ENCODE data around the gene USP7.
"Not testable (repeated sequence)": the region's sequence is repeated elsewhere in the genome, so short reads cannot be mapped to it uniquely, and the experiment has no call there.

The USP7 gene

DNA sequence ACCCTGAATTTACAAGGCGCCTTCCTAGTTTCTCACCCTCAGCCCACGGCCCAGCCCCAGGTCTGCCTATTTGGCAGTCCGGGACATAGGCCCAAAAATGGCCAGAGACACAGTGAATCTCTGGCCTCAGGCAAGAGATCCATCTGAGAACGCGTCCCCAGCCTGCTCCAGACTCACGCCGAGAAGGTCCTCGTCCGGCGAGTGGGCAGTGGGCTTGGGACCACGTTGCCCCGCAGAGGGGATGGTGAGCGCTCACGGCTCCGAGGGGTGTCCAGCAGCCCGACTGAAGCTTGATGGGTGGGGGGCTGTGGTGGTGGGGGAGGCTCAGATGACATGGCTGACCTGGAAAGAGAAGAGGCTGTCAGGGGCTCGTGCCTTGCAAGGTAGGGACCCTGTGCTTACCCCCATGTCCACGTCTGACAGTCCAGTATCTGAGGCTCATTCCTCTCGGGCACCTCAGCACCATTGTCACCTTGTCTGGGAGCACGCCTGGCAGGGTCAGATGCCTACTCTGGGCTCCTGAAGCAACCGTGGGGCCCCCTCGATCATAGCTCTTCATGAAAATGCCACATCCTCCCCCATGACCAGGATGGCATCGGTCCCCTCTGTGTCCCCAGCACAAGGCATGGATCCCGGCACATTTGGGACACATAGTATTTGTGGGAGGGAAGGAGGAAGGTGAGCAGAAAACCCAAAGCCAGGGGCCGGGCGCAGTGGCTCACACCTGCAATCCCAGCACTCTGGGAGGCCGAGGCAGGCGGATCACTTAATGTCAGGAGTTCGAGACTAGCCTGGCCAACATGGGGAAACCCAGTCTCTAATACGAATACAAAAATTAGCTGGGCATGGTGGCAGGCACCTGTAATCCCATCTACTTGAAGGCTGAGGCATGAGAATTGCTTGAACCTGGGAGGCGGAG, 104.5 kb downstream of the USP7 start:
- DNase-seq = no peak

DNA sequence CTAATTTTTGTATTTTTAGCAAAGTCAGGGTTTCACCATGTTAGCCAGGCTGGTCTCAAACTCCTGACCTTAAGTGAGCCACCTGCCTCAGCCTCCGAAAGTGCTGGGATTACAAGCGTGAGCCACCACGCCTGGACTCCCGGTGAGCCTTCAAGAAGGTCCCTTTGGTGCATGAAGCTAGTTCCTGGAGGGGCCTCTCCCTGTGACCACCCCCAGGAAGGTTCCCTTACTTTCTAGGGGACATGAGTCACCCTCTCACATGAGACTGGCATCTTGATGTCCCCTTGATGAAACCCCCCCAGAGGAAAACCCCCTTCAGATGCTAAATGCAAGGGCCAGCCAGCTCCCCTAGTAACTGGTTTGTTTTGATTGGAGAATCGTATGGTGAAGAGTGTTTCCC, 107.7 kb downstream of the USP7 start:
- no peak for DNase-seq

DNA sequence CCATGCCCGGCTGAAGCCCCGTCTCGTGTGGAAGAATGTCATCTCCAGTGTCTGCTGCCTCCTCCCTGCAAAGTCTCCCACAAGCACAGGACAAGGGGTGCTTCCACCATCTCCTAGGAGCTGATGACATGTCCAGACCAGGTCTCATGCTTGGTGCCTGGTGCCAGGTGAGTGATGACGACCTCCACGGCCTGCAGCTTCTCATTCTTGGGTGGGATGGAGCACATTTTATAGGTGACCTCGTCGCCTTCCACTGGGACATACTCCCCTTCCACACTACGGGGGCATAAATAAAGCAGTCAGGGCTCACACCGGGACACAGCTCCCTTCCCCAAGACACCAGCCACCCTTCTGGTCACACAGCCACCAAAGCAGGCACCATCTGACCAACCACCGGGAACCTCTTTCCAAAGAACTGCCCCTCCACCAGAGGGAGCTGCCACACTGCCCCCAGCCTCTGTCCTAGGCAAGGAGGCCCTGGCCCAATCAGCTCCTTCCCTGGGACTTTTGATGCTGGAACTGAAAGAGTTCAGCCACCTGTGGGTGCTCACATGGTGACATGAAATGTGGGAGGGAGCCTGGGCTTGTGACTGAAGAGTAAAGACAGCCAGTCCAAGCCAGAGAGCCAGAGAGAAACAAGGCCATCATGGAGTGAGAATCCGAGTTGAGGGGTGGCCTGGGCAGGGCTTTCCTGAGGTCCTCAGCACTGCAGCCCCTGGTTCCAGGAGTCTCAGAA, 108.5 kb downstream of the USP7 start:
- no peak for DNase-seq

DNA sequence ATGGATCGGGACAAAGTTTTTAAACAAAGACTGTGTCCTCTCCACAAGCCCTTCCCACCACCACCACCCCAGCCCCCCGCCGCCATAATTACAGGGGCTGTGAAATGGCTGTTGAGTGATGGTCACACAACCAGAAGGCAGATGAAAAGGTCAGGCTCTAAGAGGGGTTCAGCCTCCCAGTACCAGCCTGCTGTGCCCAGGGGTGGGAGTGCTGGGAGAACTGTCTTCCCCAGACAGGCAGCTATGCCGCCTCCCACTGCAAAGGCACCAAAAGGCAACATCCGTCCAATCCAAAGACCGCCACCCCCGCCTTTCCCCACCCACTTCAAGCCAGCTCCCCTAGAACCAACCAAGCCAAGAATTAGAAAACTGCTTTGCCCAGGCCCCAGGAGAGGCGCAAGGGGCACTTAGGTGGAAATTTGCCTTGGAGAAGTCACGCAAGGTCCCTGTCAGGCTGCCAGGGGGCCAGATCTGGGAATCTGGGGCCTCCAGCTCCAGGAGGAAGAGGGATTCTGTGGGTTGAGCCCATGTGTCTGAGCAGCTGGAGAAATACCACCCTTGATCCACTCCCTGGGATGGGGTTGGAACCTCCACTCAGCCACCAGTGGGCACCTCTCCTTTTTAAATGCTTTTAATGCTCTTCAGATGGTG, 109.3 kb downstream of the USP7 start:
- no peak for DNase-seq

DNA sequence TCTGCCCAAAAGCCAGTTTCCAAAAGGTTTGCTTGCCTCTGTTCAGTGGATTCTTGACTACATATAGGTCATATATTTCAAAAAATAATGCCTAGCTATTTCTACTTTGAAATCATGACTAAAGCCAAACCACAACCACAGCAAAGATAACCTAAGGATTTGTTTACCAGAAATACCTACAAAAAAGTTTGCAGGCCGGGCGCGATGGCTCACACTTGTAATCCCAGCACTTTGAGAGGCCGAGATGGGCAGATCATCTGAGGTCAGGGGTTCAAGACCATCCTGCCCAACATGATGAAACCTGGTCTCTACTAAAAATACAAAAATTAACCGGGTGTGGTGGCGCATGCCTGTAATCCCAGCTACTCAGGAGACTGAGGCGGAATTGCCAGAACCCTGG, 110.1 kb downstream of the USP7 start:
- DNase-seq = peak; percentile 40

DNA sequence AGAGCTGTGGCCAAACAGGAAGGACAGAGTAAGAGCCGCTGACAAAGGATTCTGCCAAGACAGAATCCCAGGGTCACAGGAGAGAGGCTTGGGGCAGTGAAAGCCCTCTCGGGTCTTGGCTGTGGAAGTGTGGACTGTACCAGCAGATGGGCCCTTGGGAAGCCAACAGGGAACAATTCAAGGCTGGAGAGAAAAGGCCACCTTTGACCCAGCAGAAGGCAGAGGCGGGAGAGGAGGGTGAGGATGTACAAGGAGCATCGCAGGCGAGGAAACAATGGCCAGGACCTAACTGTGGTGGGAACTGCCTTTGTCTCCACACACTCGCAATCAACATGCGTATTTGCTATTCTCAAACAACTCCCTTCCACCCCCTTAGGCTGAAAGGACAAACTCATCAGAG, 110.6 kb downstream of the USP7 start:
- no peak for DNase-seq

DNA sequence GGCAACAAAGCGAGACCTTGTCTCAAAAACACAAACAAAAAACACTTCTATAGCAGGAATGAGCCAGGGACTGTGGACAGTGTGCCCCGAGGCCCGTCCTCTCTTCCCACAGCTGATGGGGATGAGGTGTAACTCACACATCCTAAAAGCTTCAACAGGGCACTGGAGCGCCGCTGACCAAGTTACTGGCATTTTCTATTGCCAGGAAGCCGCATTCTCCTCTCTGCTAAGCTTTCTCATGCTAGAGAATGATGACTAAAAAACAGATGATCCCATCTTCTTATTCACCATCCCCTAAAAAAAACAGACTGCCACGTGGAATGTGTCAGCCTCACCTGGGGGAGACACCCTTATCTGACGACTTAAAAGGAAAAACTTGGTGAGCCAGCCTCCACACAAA, 111.2 kb downstream of the USP7 start:
- peak; percentile 60 for DNase-seq

DNA sequence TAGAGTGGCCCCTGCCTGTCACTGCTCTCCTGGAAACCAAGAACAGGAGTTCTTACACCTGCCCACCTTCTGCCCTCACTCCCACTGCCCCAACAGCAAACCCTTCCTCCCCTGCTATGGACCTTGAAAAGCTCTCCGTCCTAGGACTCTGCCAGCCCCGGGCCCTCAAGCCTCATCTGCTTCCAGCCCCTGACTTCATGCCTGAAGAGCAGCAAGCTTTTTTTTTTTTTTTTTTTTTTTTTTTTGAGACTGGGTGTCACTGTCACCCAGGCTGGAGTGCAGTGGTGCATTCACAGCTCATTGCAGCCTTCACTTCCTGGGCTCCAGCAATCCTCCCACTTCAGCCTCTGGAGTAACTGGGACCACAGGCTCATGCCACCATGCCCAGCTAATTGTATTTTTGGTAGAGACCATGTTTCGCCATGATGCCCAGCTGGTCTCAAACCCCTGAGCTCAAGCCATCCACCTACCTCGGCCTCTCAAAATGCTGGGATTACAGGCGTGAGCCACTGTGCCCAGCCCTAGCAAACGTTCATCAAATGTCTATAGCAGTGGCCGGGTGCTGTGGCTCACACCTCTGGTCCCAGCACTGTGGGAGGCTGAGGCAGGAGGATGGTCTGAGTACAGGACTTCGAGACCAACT, 111.8 kb downstream of the USP7 start:
- DNase-seq = no peak

DNA sequence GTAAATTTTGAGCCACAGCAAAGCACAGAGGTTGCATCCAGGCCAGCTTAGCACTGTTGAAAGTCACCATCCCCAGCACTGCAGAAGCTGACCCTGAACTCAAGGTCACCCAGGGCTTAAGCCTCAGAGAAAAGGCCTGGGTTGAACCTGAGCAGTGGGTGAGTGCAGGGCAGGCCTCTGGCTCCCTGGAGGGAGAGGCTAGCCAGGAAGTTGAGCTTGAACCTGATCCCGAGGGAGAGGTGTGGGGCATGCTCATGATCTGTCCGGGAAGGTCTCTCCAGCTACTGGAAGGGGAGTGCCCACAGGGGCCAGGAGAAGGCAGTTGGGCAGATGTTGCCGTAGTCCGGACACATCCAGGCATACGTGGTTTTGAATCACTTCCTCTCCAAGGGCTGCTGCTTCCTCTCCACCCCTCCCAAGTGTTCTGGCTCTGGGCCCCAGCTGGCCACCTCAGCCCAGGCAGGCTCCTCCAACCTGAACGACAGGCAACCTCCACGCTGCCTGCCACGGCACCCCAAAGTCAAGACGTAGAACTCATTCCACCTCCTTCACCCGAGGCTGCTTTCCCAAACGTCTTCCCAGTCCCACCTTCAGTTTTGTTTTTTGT, 113.3 kb downstream of the USP7 start:
- peak; percentile 91 for DNase-seq

DNA sequence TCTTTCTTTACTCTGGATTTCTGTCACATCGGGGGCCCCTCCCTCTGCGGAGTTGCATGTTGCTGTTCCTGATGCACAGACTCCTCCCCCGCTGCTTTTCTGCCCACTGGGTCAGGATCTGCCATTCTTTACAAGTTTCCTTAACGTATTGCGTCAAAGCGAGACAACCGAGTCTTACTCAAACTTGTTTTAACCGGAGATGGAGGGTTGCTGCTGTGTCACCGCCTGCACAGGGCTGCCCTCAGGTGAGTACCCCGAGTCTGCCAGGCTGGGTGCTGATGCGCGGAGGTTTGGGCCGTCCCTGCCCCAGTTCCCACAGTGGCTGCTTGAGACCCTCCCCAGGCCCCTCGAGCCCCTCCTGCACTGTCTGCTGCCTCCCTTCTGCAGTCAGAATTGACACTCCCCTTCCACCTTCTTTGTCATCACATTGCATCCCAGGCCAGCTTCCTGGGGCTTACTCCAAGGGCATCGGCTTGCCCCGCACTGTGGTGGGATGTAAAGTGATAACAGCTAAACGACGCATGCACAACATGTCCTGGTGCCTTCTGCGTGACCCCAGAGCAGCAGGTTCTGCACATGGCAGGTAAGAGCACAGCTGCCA, 114.2 kb downstream of the USP7 start:
- DNase-seq = no peak

DNA sequence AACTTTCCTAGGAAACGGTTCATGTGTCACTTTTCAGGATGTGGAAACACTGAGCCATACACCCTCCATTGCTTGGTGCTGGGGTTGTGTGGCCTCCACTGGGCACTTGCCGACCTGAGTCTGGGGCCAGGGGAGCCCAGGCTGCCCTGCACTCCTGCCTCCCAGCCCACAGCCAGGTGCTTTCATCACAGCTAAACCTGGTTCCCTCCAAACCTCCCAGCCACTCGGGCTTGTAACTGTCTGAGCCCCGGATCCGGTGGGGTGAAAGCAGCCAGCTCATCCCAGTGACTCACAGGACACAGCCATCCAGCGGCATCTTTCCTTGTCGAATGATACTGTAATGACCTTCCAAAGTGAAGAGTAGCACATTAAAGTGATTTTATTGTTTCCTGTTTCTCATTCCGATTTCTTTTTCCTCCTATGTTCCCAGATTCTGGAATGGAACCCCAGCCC, 114.7 kb downstream of the USP7 start:
- DNase-seq = no peak

DNA sequence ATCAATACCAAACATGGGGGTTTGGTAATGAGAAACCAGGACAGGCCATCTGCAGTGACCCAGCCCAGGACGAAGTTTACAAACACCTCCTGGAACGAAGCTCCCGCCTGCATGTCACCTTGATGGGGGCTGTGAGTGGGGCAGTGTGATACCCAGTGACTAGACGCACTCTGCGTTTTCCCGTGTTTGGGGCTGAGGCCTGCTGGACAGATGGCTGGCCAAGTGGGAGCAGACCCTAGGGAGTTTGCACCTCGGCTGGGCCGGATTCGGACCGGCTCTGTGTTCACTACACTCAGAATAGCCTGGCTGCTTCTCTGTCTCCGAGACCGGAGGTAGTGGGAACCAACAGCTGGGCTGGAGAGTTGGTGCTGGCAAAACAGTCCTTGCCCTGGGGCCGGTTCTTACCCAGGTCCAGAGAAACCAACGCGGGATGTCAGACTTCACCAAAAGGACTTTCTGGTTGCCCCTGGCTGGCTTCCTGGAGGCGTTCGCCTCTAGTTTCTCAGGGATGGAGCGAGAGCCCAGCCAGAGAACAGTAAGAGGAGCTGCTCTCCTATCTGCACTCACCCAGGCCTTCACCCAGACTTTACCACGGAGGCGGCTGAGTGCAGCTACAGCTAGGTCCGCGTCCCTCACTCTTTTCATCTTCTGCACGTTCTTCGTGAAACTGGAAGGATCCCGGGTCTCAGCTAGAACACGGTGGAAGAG, 115.3 kb downstream of the USP7 start:
- DNase-seq = no peak

DNA sequence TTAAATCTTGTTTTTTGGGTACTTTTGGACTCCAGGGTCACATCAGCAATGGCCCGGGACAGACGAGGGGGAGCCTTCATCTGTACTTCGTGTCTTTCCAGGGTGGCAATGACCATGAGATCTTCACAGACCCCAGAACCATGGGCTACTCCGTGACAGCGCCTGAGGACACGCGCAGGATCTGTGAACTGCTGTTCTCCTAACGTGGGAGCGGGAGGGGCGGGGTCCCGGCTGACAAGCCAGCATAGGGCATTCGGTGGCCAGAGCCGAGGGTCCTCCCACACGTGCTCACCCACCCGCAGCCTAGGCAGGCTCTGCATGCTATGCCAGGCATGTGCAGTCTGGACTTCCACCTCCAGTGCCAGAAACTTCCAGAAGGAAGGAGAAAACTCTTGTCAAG, 116.1 kb downstream of the USP7 start:
- DNase-seq = no peak

DNA sequence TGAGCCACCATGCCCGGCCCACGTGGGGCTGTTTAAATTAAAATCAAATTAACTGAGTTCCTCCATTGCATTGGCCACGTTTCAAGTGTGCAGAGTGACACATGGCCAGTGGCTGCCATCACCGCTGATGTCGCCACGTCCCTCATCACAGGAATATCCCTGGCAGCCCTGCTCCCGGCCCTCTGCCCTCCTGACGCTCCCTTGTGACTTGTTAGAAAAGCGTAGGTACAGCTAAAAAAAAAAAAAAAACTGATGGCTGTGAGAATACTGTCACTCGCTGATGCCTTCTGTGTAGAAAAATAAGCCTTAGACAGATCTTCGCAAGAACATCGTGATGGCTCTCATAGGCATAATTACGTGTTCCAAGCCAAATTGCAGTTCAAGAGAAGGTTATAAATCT, 116.6 kb downstream of the USP7 start:
- DNase-seq = no peak

DNA sequence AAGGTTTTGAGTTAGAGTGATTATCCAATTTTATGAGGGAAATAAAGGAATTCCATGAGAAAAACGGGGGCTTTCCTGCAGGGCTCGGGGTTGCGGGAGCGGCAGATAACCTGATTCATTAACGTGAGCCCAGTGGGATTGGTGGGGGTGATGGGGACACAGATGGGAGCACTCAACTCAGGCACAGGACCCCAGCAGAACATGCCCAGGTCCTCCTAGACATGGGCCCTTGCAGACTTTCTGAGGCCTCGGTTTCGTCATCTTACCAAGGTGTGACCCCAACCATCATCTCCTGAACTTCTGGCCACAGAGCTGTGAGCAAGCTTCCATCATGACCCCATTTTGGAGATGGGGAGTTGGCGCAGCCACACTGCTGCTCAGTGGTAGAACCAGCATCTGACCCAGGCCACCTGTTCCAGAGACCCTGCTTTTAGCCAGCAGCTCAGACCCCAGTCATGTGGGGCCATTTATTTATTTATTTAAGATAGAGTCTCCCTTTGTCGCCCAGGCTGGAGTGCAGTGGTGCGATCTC, 117.2 kb downstream of the USP7 start:
- no peak for DNase-seq

DNA sequence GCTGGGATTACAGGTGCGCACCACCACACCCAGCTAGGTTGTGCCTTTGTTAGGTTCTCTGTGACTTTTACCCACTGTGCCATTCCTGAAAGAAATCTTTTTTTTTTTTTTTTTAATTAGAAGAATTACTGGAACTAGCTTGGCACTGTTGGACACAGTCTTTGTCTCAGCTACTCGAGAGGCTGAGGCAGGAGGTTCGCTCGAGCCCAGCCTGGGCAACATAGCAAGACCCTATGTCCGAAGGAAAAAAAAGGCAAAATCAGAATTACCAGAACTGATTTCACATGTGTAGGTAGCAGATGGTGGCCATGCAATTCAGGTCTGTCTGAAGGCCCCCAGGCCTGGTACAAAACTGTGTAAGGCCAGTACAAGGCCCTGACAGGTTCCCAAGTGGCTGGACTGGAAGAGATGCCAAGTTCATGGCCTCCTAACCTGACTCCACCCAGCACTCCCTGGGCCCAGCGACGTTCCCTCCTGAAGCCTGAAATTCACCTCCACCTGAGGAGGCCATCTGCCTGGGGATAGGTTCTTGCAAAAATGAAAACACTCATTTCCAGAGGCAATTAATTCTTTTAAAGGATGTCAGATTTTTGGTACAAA, 117.9 kb downstream of the USP7 start:
- DNase-seq = no peak

DNA sequence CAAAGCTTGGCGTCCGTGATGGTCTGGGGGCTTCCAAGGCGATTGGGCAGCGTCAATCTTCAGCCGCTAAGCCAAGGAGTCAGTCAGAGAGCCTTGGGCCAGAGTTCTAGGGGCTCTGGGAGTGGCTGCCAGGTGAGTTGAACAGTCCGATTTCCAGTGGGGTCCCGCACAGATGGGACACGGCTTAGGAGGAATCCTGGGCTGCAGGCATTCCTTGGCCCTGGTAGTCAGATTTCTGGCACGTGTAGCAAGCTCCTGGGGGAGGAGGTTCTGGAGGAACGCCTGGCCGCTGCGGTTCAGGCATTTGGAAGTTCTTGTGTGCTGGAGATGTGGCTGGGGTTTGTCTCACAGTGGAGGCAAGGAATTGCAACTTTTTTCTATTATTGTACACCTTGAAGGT, 120.4 kb downstream of the USP7 start:
- not testable (repeated sequence) for DNase-seq
